ENCODE measurements around the gene PRKCE. TPM values are rescaled to one million over a fixed set of nuclear protein-coding genes. Genes with fewer than 3 reads are reported as not detected.

PRKCE gene
- total RNA-seq, 2 experiments from 2014 or later, result 17.0 to 42.1 TPM

DNA sequence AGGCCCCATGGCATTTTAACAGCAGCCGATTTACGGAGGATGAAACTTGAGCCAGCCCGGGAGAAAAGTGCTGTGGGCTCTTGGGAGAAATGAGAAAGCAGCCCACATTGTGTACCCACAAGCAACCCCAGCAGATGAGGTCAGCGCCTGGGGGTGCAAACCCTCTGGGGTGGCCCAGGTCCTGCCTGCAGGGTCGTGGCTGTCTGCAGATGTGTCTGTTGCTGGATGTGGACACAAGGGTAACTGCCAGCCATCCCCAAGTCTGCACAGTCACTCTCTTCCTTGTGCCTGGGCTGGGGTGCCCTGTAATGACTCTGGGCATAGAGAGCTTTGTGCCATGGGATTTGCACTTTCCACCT is 170.8 kb downstream of the PRKCE start:
- TF ChIP-seq EZH2phosphoT487 (IDR thresholded peaks at IDR 0.05; ENCODE audit: borderline replicate concordance, low read depth, low read length), result no peak
- TF ChIP-seq, protein P1, sequence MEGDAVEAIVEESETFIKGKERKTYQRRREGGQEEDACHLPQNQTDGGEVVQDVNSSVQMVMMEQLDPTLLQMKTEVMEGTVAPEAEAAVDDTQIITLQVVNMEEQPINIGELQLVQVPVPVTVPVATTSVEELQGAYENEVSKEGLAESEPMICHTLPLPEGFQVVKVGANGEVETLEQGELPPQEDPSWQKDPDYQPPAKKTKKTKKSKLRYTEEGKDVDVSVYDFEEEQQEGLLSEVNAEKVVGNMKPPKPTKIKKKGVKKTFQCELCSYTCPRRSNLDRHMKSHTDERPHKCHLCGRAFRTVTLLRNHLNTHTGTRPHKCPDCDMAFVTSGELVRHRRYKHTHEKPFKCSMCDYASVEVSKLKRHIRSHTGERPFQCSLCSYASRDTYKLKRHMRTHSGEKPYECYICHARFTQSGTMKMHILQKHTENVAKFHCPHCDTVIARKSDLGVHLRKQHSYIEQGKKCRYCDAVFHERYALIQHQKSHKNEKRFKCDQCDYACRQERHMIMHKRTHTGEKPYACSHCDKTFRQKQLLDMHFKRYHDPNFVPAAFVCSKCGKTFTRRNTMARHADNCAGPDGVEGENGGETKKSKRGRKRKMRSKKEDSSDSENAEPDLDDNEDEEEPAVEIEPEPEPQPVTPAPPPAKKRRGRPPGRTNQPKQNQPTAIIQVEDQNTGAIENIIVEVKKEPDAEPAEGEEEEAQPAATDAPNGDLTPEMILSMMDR (conservative IDR thresholded peaks at IDR 0.05; ENCODE audit: low read length), result no peak
- Histone ChIP-seq H3K4me1 (ENCODE audit: insufficient read depth, low read length, poor library complexity, severe bottlenecking) (peaks cover 7% of the 10 kb centered on the region), H2AFZ (ENCODE audit: low read length) (no peak overlapping the region), H3K79me2 (ENCODE audit: insufficient read depth, low read depth, low read length) (no peaks in the 10 kb centered on the region), H3K27ac (ENCODE audit: low read depth, low read length, poor library complexity, severe bottlenecking) (no peak overlapping the region), H3K4me3 (ENCODE audit: low read depth, low read length, poor library complexity, severe bottlenecking) (no peak overlapping the region), H3K9me3 (ENCODE audit: low read length) (no peaks in the 10 kb centered on the region), H3K4me2 (ENCODE audit: low read length) (no peak overlapping the region), H3K36me3 (ENCODE audit: insufficient read depth, low read length) (no peaks in the 10 kb centered on the region), H4K20me1 (ENCODE audit: insufficient read depth, low read length) (no peaks in the 10 kb centered on the region), H3K9me2 (ENCODE audit: insufficient read depth, low read length) (no peaks in the 10 kb centered on the region)
- ChIA-PET POLR2A (interaction anchor here (0.6 kb wide), 2 partner anchors 11 to 92 kb away, joined by 4 to 5 read pairs; no protein-coding TSS in a partner anchor), CTCF (ENCODE audit: unreplicated experiment) (no interaction called here)
- no TSS peak for BruUV-seq (replicated peaks)
- intact Hi-C loops (cut with micrococcal nuclease; ENCODE audit: unreplicated experiment), result no loop called here
- no peak for DNase-seq (ENCODE audit: low spot score)

DNA sequence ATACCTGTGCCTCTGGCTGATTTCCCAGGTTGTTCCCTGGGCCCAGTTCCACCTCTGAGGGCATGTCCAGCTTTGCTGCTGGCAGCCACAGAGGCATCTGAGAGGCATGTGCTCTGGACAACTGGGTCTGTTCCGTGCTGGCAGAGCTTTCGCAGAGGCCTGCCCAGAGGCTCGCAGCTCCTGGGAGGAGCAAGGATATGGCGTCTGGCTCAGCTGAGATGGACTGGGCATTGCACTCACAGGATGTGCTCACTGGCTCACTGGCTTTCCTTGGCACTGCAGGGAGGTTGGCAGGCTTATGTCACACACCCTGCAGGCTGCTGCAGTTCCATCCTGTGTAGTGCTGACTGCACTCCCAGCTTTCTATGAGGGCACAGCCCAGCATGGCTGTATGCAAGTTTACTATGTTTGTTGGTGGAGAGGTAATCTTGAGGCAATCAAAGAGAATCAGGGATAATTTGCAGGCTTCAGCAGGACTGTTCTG is 172.3 kb downstream of the PRKCE start:
- intact Hi-C loops (cut with micrococcal nuclease; ENCODE audit: unreplicated experiment), result no loop called here
- TF ChIP-seq, protein P1 (conservative IDR thresholded peaks at IDR 0.05; ENCODE audit: low read length), result no peak
- TF ChIP-seq EZH2phosphoT487 (IDR thresholded peaks at IDR 0.05; ENCODE audit: borderline replicate concordance, low read depth, low read length), result no peak
- Histone ChIP-seq H3K4me1 (ENCODE audit: insufficient read depth, low read length, poor library complexity, severe bottlenecking) (peaks cover 7% of the 10 kb centered on the region), H3K36me3 (ENCODE audit: insufficient read depth, low read length) (no peaks in the 10 kb centered on the region), H3K9me2 (ENCODE audit: insufficient read depth, low read length) (no peaks in the 10 kb centered on the region), H3K4me2 (ENCODE audit: low read length) (no peak overlapping the region), H3K79me2 (ENCODE audit: insufficient read depth, low read depth, low read length) (no peaks in the 10 kb centered on the region), H3K9me3 (ENCODE audit: low read length) (no peaks in the 10 kb centered on the region), H3K4me3 (ENCODE audit: low read depth, low read length, poor library complexity, severe bottlenecking) (no peak overlapping the region), H3K27ac (ENCODE audit: low read depth, low read length, poor library complexity, severe bottlenecking) (no peak overlapping the region), H2AFZ (ENCODE audit: low read length) (no peak overlapping the region), H4K20me1 (ENCODE audit: insufficient read depth, low read length) (no peaks in the 10 kb centered on the region)
- ChIA-PET CTCF (ENCODE audit: unreplicated experiment) (no interaction called here), POLR2A (interaction anchor here (1.2 kb wide), 1 partner anchor 10 kb away, joined by 4 read pairs; no protein-coding TSS in a partner anchor)
- DNase-seq (ENCODE audit: low spot score), result no peak
- BruUV-seq (replicated peaks), result no TSS peak

DNA sequence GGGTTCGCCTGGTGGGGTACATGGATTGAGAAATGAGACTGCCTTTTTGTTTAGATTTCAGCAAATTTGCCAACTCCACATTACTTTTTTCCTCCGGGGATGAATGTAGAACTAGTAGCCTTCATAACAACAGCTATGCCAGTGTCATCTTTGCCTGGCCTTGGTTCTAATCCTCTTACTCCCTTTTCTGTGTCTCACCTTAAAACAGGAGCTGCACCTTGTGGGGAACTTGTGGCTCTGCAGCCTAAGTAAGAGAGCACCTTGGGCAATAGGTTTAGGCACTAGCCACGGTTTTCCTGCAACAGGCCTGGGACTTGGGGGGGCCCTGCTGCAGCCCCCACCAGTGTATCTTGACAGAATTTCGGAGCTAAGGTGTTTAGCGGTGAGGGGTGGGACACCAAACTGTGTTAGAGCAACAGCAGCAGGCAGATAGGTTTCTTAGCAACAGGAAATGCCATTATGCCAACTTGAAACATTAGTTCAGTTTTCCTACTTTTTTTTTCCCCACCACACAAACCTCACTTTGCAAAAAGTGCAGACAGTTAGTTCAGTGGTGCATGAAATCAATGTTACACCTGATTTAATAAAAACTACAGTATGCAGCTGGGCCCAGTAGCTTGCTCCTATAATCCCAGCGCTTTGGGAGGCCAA is 173.7 kb downstream of the PRKCE start:
- peak; percentile 25 for DNase-seq (ENCODE audit: low spot score)
- no TSS peak for BruUV-seq (replicated peaks)
- Histone ChIP-seq H4K20me1 (ENCODE audit: insufficient read depth, low read length) (no peaks in the 10 kb centered on the region), H3K79me2 (ENCODE audit: insufficient read depth, low read depth, low read length) (no peaks in the 10 kb centered on the region), H3K9me3 (ENCODE audit: low read length) (0 out of 2 replicates have a peak, but pooled peaks cover 1% of the 10 kb centered on the region), H3K4me1 (ENCODE audit: insufficient read depth, low read length, poor library complexity, severe bottlenecking) (peaks cover 7% of the 10 kb centered on the region), H3K4me2 (ENCODE audit: low read length) (peak overlapping the region; percentile 6; the same call in 1 of the 2 replicates), H3K27ac (ENCODE audit: low read depth, low read length, poor library complexity, severe bottlenecking) (no peak overlapping the region), H3K9me2 (ENCODE audit: insufficient read depth, low read length) (no peaks in the 10 kb centered on the region), H2AFZ (ENCODE audit: low read length) (no peak overlapping the region), H3K4me3 (ENCODE audit: low read depth, low read length, poor library complexity, severe bottlenecking) (no peak overlapping the region), H3K36me3 (ENCODE audit: insufficient read depth, low read length) (no peaks in the 10 kb centered on the region)
- ChIA-PET CTCF (ENCODE audit: unreplicated experiment) (interaction anchor here (0.6 to 1.0 kb wide), 2 partner anchors 11 to 635 kb away, joined by 3 to 4 read pairs; no protein-coding TSS in a partner anchor), POLR2A (interaction anchor here (0.7 to 1.2 kb wide), 3 partner anchors 8 to 35 kb away, joined by 4 to 6 read pairs (median 4); no protein-coding TSS in a partner anchor)
- TF ChIP-seq, protein P1 (conservative IDR thresholded peaks at IDR 0.05; ENCODE audit: low read length), result 0 out of 2 replicates have a peak, but pooled peaks have one; percentile 23
- no peak for TF ChIP-seq EZH2phosphoT487 (IDR thresholded peaks at IDR 0.05; ENCODE audit: borderline replicate concordance, low read depth, low read length)
- intact Hi-C loops (cut with micrococcal nuclease; ENCODE audit: unreplicated experiment), result no loop called here

All from OCI-LY7 (cell line).